ENCODE measurements around the gene COX4I1. TPM values are rescaled to one million over a fixed set of nuclear protein-coding genes. Genes with fewer than 3 reads are reported as not detected.
A peak's percentile ranks its signal among the peaks of the same experiment; 100 is the strongest.

Gene COX4I1
- polyA plus RNA-seq, 3 donors, result 985 to 1,312 (median 1,132) TPM

DNA sequence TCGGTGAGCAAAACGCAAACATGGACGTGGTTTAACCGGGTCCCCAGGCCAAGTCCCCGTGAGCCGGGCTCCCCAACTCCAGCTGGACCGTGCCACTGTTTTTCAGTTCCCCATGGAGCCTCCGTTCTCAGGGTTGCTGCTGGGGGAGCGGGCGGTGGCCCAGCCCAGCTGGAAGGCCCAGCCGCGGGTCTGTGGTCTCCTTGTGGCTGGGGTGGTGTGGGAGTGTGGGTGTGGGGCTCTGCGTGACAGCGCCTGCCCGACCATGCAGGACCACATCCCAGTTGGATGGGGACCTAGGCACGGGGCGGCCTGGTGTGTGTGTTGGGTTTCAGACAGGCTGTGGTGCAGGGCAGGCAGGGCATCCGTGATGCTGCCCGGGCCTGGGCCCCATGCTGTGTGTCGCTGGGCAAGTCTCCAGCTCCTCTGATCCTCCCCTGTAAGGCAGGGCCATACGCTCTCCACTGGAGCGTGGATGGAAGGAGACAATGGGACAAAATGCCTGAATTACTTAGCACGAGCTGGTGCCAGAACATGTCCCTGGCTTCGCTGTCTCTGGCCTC lies 40.3 kb downstream of the COX4I1 start:
- Histone ChIP-seq H3K79me2 (ENCODE audit: insufficient read depth, low read length) (no peaks in the 10 kb centered on the region), H3K9me3 (replicated peaks in 1 of 2; ENCODE audit: control insufficient read depth in 1 of 2, insufficient read depth in 1 of 2, low read length in 2 of 2) (peaks cover 0 to 3% of the 10 kb centered on the region in 2 donors), H3K36me3 (replicated peaks in 1 of 2; ENCODE audit: control insufficient read depth in 1 of 2, insufficient read depth in 2 of 2, low read length in 2 of 2) (no peaks in the 10 kb centered on the region), H3K9ac (ENCODE audit: insufficient read depth, low read length, poor library complexity, severe bottlenecking) (no peak overlapping the region), H3K27me3 (ENCODE audit: control insufficient read depth in 2 of 2, insufficient read depth in 2 of 2, low read length in 2 of 2) (no peaks in the 10 kb centered on the region), H3K4me2 (replicated peaks; ENCODE audit: extremely low read depth, low read length, poor library complexity, severe bottlenecking) (no peak overlapping the region), H3K4me1 (ENCODE audit: control insufficient read depth in 1 of 2, insufficient read depth in 2 of 2, low read length in 2 of 2) (peaks cover 47 to 50% of the 10 kb centered on the region in 2 donors), H3K4me3 (replicated peaks in 1 of 3; ENCODE audit: low read depth in 2 of 3, low read length in 3 of 3) (peak overlapping the region in 1 of 3 experiments; percentile 45), H3K27ac (ENCODE audit: low read depth in 1 of 2, low read length in 2 of 2) (peak overlapping the region; percentile 76 to 78), H4K20me1 (ENCODE audit: insufficient read depth, low read length) (no peaks in the 10 kb centered on the region), H2AFZ (ENCODE audit: insufficient read depth, low read depth, low read length, poor library complexity, severe bottlenecking) (no peak overlapping the region)
- WGBS (ENCODE audit: insufficient coverage), result 35% methylated on average over 24 of the region's 24 CpGs
- H3K4me3 Mint-ChIP-seq, result peak overlapping the region in 1 of 2 donors; percentile 53
- peaks cover 0 to 10% (median 3%) of the 10 kb centered on the region in 7 donors for H3K9me3 Mint-ChIP-seq
- TF ChIP-seq, protein P1, sequence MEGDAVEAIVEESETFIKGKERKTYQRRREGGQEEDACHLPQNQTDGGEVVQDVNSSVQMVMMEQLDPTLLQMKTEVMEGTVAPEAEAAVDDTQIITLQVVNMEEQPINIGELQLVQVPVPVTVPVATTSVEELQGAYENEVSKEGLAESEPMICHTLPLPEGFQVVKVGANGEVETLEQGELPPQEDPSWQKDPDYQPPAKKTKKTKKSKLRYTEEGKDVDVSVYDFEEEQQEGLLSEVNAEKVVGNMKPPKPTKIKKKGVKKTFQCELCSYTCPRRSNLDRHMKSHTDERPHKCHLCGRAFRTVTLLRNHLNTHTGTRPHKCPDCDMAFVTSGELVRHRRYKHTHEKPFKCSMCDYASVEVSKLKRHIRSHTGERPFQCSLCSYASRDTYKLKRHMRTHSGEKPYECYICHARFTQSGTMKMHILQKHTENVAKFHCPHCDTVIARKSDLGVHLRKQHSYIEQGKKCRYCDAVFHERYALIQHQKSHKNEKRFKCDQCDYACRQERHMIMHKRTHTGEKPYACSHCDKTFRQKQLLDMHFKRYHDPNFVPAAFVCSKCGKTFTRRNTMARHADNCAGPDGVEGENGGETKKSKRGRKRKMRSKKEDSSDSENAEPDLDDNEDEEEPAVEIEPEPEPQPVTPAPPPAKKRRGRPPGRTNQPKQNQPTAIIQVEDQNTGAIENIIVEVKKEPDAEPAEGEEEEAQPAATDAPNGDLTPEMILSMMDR (IDR thresholded peaks at IDR 0.05), result no peak
- intact Hi-C loops (cut with micrococcal nuclease), result no loop called here
- peak; percentile 30 to 51 (median 41) for DNase-seq
- peaks cover 4 to 15% (median 6%) of the 10 kb centered on the region in 3 donors for H3K27me3 Mint-ChIP-seq (ENCODE audit: low read depth in 3 of 3)
- peaks cover 4% of the 10 kb centered on the region in 2 donors for H3K36me3 Mint-ChIP-seq
- H3K4me1 Mint-ChIP-seq, result peaks cover 52% of the 10 kb centered on the region
- H3K27ac Mint-ChIP-seq, result peak overlapping the region in 4 of 7 donors; percentile 25 to 82 (median 57)

DNA sequence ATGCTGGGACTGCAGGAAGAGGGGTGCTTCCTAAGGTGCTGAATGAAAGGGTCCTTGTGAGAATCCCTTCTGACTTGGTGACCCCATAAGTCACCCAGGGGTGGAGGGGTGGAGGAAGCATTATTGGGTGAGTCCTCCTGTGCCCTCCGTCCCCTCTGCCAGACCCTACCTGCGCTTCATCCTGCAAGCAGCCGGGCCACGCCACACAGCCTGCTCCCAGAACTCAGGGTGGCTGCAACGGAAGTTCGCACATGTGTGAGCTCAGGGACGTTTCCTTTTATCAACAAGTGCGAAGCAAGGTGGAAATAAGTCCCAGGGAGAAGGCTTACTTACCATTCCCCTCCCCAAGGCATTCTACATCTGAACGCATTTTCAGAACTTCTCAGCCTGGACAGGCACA lies 40.9 kb downstream of the COX4I1 start:
- no peak overlapping the region for H2AFZ ChIP-seq (ENCODE audit: insufficient read depth, low read depth, low read length, poor library complexity, severe bottlenecking)
- peaks cover 4 to 9% (median 6%) of the 10 kb centered on the region in 3 donors for H3K27me3 Mint-ChIP-seq (ENCODE audit: low read depth in 3 of 3)
- H3K4me3 ChIP-seq (replicated peaks in 1 of 3; ENCODE audit: low read depth in 2 of 3, low read length in 3 of 3), result no peak overlapping the region
- intact Hi-C loops (cut with micrococcal nuclease), result no loop called here
- H3K4me1 Mint-ChIP-seq, result peaks cover 54% of the 10 kb centered on the region
- no peak for DNase-seq
- H3K27me3 ChIP-seq (ENCODE audit: control insufficient read depth in 2 of 2, insufficient read depth in 2 of 2, low read length in 2 of 2), result no peaks in the 10 kb centered on the region
- TF ChIP-seq, protein P1 (IDR thresholded peaks at IDR 0.05), result no peak
- H3K79me2 ChIP-seq (ENCODE audit: insufficient read depth, low read length), result no peaks in the 10 kb centered on the region
- H3K9me3 ChIP-seq (replicated peaks in 1 of 2; ENCODE audit: control insufficient read depth in 1 of 2, insufficient read depth in 1 of 2, low read length in 2 of 2), result peaks cover 0 to 3% of the 10 kb centered on the region in 2 donors
- no peaks in the 10 kb centered on the region for H4K20me1 ChIP-seq (ENCODE audit: insufficient read depth, low read length)
- H3K27ac ChIP-seq (ENCODE audit: low read depth in 1 of 2, low read length in 2 of 2), result no peak overlapping the region
- peaks cover 54 to 56% of the 10 kb centered on the region in 2 donors for H3K4me1 ChIP-seq (ENCODE audit: control insufficient read depth in 1 of 2, insufficient read depth in 2 of 2, low read length in 2 of 2)
- peaks cover 4% of the 10 kb centered on the region in 2 donors for H3K36me3 Mint-ChIP-seq
- peaks cover 0 to 10% (median 3%) of the 10 kb centered on the region in 7 donors for H3K9me3 Mint-ChIP-seq
- no peak overlapping the region for H3K27ac Mint-ChIP-seq
- H3K4me2 ChIP-seq (replicated peaks; ENCODE audit: extremely low read depth, low read length, poor library complexity, severe bottlenecking), result no peak overlapping the region
- peak overlapping the region in 1 of 2 donors; percentile 21 for H3K4me3 Mint-ChIP-seq
- whole genome bisulfite sequencing (ENCODE audit: insufficient coverage), result 96% methylated on average over 9 of the region's 9 CpGs
- H3K9ac ChIP-seq (ENCODE audit: insufficient read depth, low read length, poor library complexity, severe bottlenecking), result no peak overlapping the region
- no peaks in the 10 kb centered on the region for H3K36me3 ChIP-seq (replicated peaks in 1 of 2; ENCODE audit: control insufficient read depth in 1 of 2, insufficient read depth in 2 of 2, low read length in 2 of 2)

Measured in CD14-positive monocyte (primary cell).